HG03139 (cell line): ENCODE results near the gene DNMT1.

Source experiments
- ATAC-seq: cut with Tn5 transposase; IDR thresholded peaks from one replicate; pipeline ENCODE4 v1.9.1; 2021; ENCODE audit not compliant: unreplicated experiment

DNMT1 gene

GRCh38 chr19:10100163-10100785 is 94.5 kb downstream of the DNMT1 start:
- no peak for ATAC-seq

GRCh38 chr19:10096615-10096963 is 98.2 kb downstream of the DNMT1 start:
- no peak for ATAC-seq

- ATAC-seq = peak; percentile 70
Observed at GRCh38 chr19:10095948-10096614, 98.7 kb downstream of the DNMT1 start.

GRCh38 chr19:10095622-10095947 is 99.2 kb downstream of the DNMT1 start:
- ATAC-seq = no peak

GRCh38 chr19:10093295-10094186 is 101.2 kb downstream of the DNMT1 start:
- ATAC-seq = no peak

- no peak for ATAC-seq
Observed at GRCh38 chr19:10092648-10093294, 102.0 kb downstream of the DNMT1 start.

- ATAC-seq = no peak
Observed at GRCh38 chr19:10091895-10092641, 102.7 kb downstream of the DNMT1 start.

GRCh38 chr19:10091370-10091687 is 103.4 kb downstream of the DNMT1 start:
- no peak for ATAC-seq

- no peak for ATAC-seq
Observed at GRCh38 chr19:10089801-10090375, 104.9 kb downstream of the DNMT1 start.

- no peak for ATAC-seq
Observed at GRCh38 chr19:10088949-10089554, 105.7 kb downstream of the DNMT1 start.

GRCh38 chr19:10087296-10088061 is 107.3 kb downstream of the DNMT1 start:
- no peak for ATAC-seq

GRCh38 chr19:10086591-10087192 is 108.1 kb downstream of the DNMT1 start:
- no peak for ATAC-seq

- ATAC-seq = peak; percentile 88
Observed at GRCh38 chr19:10085641-10086590, 108.8 kb downstream of the DNMT1 start, which contains the start of gene SHFL. Gene SHFL (plus strand): TSS chr19:10086317. CDS start chr19:10086428, 111 bp downstream.

- ATAC-seq = no peak
Observed at GRCh38 chr19:10084803-10085202, 110.0 kb downstream of the DNMT1 start.

GRCh38 chr19:10083911-10084310 is 110.8 kb downstream of the DNMT1 start:
- no peak for ATAC-seq
